Retinal pigment epithelial cell (primary cell): ENCODE data around the gene MTMR12.
"Not testable (repeated sequence)": the region's sequence is repeated elsewhere in the genome, so short reads cannot be mapped to it uniquely, and the experiment has no call there.

ENCODE experiments used
- DNase-seq: peaks from one replicate; pipeline ENCODE4 v3.0.0-alpha.2; 2010; ENCODE audit warnings: low read depth
- H3K4me3 ChIP-seq: 2 replicates; pipeline ENCODE4 v1.5.1; 2011; ENCODE audit warnings: mild to moderate bottlenecking, low read length, control low read depth, moderate library complexity
- CTCF ChIP-seq: conservative IDR thresholded peaks from 2 replicates; pipeline ENCODE4 v1.5.1; 2011; ENCODE audit warnings: low read depth, low read length, control low read depth, inconsistent platforms

Gene MTMR12

GRCh38 chr5:32282633-32283032, 30.1 kb downstream of the MTMR12 start:
- no peak for DNase-seq
- H3K4me3 ChIP-seq, result no peak overlapping the region
- no peak for TF ChIP-seq CTCF

DNA sequence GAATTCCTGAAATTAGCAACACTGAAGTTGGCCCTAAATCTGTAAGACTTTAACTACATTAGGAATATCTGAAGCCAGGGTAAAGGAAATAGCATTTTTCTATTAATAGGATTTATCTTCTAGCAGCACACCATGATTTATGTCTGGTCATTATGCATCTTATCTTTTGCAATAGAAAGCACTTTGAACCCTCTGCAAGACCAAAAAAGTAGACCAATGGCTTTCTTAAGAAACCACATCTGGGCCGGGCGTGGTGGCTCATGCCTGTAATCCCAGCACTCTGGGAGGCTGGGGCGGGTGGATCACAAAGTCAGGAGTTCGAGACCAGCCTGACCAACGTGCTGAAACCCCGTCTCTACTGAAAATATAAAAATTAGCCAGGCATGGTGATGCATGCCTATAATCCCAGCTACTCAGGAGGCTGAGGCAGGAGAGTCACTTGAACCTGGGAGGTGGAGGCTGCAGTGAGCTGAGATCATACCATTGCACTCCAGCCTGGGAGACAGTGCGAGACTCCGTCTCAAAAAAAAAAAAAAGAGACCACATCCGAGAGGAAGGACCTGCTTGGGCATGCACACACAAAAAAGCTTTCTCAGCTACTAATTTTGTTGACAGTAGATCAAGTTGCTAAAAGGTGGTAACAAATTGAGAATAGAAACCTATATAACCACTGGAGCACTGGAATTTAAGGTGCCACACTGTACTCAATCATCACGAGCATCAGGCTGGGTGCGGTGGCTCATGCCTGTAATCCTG, 31.2 kb downstream of the MTMR12 start:
- not testable (repeated sequence) for H3K4me3 ChIP-seq, DNase-seq

DNA sequence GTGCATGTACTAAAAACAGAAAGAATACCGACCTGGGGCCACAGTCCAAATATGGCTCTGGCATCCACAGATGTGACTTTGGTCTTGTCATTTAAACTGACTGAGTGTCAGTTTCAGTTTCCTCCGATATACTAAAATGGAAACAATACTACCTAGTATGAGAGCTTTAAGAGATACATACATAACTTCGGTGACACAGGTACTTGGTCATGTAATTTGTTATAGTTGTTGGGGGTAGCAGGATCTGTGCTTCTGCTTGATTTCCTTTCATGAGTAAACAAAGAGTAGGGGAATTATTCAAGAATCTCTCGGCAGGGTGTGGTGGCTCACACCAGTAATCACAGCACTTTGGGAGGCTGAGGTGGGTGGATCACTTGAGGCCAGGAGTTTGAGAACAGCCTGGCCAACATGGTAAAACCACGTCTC, 32.1 kb downstream of the MTMR12 start:
- H3K4me3 ChIP-seq, result no peak overlapping the region
- no peak for DNase-seq
- TF ChIP-seq CTCF, result no peak

DNA sequence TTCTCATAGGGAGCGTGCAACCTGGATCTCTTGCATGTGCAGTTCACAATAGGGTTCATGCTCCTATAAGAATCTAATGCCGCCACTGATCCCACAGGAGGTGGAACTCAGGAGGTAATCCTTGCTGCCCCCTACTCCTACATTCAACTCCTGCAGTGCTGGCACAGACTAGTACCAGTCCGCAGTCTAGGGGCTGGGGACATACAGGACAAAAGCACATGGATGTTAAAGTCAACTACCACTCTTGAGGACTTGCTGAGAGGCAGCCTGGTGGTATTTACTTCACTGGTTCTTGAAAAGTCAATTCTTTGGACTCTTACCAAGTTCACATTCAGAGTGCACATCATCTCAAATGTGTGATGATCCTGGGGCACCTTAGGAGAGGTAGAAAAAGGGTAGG, 33.0 kb downstream of the MTMR12 start:
- DNase-seq, result no peak
- H3K4me3 ChIP-seq, result no peak overlapping the region
- TF ChIP-seq CTCF, result no peak

GRCh38 chr5:32279223-32279622, 33.5 kb downstream of the MTMR12 start:
- TF ChIP-seq CTCF, result no peak
- no peak overlapping the region for H3K4me3 ChIP-seq
- no peak for DNase-seq

GRCh38 chr5:32278406-32278805, 34.3 kb downstream of the MTMR12 start:
- TF ChIP-seq CTCF, result no peak
- H3K4me3 ChIP-seq, result no peak overlapping the region
- DNase-seq, result peak; percentile 61

DNA sequence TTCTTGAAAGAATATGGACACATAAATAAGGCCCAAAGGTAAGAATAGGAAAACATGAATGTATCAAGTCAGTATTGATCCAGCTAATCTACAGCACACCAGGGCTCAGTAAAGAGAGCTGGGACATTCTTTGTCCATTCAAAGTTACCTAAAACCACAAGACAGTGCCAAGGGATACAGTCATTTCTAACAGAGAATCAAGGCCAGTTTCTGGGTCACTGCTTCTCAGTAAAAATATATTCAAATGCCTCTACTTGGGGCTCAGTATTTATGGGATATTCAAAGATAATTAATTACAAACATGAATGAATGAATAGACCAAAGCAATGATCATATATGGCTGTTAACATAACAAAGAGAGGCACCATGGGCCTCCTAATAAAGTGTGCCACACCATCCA, 34.9 kb downstream of the MTMR12 start:
- no peak for DNase-seq
- H3K4me3 ChIP-seq, result no peak overlapping the region
- no peak for TF ChIP-seq CTCF
